ENCODE data around the gene CCDC33.

CCDC33 gene

DNA sequence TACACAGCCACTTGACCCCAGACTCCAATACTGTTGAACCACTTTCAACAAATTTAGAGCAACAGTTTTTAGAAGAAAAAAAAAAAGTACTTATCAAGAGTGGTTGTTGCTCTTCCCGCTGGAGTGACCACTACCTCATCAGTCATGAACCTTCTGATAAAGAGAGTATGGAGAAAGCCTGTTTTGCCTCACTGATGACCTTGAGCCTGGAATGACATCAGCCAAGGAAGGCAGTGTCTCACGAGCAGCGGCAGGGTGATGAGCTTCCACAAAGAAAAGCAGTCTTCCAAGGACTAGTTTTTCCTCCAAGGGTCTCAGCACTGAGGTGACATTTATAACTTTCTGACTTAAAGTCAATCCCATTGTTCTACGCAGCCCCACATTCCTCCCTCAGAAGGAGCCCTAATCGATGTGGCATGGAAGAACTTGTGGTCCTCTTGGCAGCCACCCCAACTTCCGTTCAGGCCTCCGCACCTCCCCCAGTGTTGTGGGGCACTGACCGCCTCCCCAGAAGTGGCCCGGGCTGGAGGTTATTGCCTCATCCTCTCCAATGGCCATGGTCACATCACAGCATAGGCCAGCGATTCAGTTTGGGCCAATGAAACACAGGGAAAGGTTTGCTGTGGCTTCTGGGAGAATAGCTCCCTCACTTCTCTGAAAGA lies 133.1 kb downstream of the CCDC33 start:
- H3K4me2 ChIP-seq (ENCODE audit: low read length), result no peak overlapping the region
- no peaks in the 10 kb centered on the region for H3K27me3 ChIP-seq (ENCODE audit: control insufficient read depth, insufficient read depth, low read length)
- no peak overlapping the region for H2AFZ ChIP-seq
- no peaks in the 10 kb centered on the region for H3K79me2 ChIP-seq
- no peaks in the 10 kb centered on the region for H3K9me3 ChIP-seq (ENCODE audit: control insufficient read depth, low read length)
- H3K36me3 ChIP-seq (ENCODE audit: control insufficient read depth, insufficient read depth, low read length), result no peaks in the 10 kb centered on the region
- no peak overlapping the region for H3K27ac ChIP-seq
- TF ChIP-seq, protein P1, sequence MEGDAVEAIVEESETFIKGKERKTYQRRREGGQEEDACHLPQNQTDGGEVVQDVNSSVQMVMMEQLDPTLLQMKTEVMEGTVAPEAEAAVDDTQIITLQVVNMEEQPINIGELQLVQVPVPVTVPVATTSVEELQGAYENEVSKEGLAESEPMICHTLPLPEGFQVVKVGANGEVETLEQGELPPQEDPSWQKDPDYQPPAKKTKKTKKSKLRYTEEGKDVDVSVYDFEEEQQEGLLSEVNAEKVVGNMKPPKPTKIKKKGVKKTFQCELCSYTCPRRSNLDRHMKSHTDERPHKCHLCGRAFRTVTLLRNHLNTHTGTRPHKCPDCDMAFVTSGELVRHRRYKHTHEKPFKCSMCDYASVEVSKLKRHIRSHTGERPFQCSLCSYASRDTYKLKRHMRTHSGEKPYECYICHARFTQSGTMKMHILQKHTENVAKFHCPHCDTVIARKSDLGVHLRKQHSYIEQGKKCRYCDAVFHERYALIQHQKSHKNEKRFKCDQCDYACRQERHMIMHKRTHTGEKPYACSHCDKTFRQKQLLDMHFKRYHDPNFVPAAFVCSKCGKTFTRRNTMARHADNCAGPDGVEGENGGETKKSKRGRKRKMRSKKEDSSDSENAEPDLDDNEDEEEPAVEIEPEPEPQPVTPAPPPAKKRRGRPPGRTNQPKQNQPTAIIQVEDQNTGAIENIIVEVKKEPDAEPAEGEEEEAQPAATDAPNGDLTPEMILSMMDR (IDR thresholded peaks at IDR 0.05), result no peak
- no peak overlapping the region for H3K4me3 ChIP-seq (ENCODE audit: low read depth, low read length)
- H3K9ac ChIP-seq, result no peak overlapping the region
- H3K4me1 ChIP-seq, result no peaks in the 10 kb centered on the region

DNA sequence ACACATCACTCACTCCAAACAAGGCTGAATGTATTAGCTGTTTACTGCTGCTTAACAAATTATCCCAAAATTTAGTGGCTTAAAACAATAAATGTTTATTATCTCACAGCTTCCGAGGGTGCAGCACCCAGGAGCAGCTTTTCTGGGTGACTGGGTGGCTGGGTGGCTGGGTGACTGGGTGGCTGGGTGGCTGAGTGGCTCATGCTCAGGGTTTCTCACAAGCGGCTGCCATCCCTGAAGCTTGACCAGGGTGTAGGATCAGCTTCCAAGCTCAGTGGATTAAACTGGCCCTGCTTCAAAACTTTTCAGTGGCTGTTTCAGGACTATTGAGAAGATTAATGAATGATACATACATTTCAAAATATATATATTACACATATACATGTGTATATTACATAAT lies 133.6 kb downstream of the CCDC33 start:
- no peaks in the 10 kb centered on the region for H3K27me3 ChIP-seq (ENCODE audit: control insufficient read depth, insufficient read depth, low read length)
- no peak overlapping the region for H3K27ac ChIP-seq
- no peaks in the 10 kb centered on the region for H3K79me2 ChIP-seq

DNA sequence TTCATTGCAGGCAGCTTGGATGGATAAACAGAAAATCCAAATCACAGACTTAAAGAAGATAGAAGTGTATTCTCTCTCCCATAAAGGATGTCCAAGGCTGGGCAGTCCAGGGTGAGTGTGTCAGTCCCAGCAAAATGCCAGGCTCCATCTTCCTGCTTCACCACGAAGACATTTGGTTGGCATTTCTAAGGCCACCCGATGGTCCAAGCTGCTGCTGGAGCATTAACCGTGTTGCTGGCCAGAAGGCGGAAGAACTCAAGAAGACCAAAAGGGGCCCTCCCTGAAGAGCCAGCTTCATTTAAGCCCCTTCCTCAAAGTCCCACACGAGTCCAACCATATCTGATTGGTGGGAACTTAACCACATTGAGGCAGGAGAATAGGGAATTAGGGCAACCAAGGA lies 134.3 kb downstream of the CCDC33 start:
- Histone ChIP-seq H3K4me3 (ENCODE audit: low read depth, low read length) (no peak overlapping the region), H3K27ac (no peak overlapping the region), H3K9ac (no peak overlapping the region), H3K27me3 (ENCODE audit: control insufficient read depth, insufficient read depth, low read length) (no peaks in the 10 kb centered on the region), H3K36me3 (ENCODE audit: control insufficient read depth, insufficient read depth, low read length) (no peaks in the 10 kb centered on the region), H3K79me2 (no peaks in the 10 kb centered on the region), H3K9me3 (ENCODE audit: control insufficient read depth, low read length) (no peaks in the 10 kb centered on the region), H3K4me2 (ENCODE audit: low read length) (no peak overlapping the region), H3K4me1 (no peaks in the 10 kb centered on the region), H2AFZ (no peak overlapping the region)
- TF ChIP-seq, protein P1 (IDR thresholded peaks at IDR 0.05), result no peak

More for the DNA sequence above, 133.6 kb downstream of the CCDC33 start:
- Histone ChIP-seq H3K36me3 (ENCODE audit: control insufficient read depth, insufficient read depth, low read length) (no peaks in the 10 kb centered on the region), H3K4me1 (no peaks in the 10 kb centered on the region), H3K4me2 (ENCODE audit: low read length) (no peak overlapping the region), H3K9ac (no peak overlapping the region), H3K4me3 (ENCODE audit: low read depth, low read length) (no peak overlapping the region), H2AFZ (no peak overlapping the region), H3K9me3 (ENCODE audit: control insufficient read depth, low read length) (no peaks in the 10 kb centered on the region)
- TF ChIP-seq, protein P1 (IDR thresholded peaks at IDR 0.05), result no peak

DNA sequence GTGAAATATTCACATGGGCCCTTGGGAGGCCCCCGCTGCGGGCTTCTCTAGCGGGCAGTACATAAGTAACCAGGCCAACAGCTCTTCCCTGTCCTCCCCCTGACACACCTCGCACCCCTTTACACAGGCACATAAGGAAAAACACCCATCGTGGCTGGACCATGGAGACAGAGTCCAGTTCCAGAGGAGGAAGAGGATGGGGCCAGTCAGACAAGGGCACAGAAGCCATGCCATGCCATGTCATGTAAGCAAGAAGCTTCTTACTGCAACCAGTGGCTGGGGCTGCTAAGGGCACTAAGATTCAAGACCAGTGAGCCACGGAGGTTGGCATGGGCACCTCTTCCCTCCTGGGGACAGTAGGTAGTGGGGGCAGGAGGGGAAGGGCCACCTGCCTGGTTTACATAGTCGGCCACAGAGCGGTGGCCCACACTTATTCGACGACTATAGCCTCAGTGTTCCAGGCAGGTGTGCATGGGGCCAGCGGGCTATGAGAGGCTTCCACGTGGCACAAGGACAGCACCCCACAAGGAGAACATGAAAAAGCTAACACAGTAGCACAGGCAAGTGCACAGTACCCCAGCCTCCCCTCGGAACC lies 137.0 kb downstream of the CCDC33 start:
- no peaks in the 10 kb centered on the region for H3K79me2 ChIP-seq
- peak overlapping the region; percentile 87 for H2AFZ ChIP-seq
- TF ChIP-seq, protein P1 (IDR thresholded peaks at IDR 0.05), result no peak
- no peaks in the 10 kb centered on the region for H3K36me3 ChIP-seq (ENCODE audit: control insufficient read depth, insufficient read depth, low read length)
- H3K4me1 ChIP-seq, result no peaks in the 10 kb centered on the region
- H3K9me3 ChIP-seq (ENCODE audit: control insufficient read depth, low read length), result no peaks in the 10 kb centered on the region
- H3K27ac ChIP-seq, result no peak overlapping the region
- no peaks in the 10 kb centered on the region for H3K27me3 ChIP-seq (ENCODE audit: control insufficient read depth, insufficient read depth, low read length)
- H3K4me2 ChIP-seq (ENCODE audit: low read length), result no peak overlapping the region
- no peak overlapping the region for H3K4me3 ChIP-seq (ENCODE audit: low read depth, low read length)
- no peak overlapping the region for H3K9ac ChIP-seq

Measured in parathyroid adenoma (tissue), 2 donors.